Endometrium (tissue), 2 donors: Measurements from ENCODE around the gene KLRG1.

Source experiments
- FAIRE-seq: peaks from 2 replicates; lab custom pipeline; 2012; peaks lifted over from hg19 to GRCh38; lab: Jason Lieb, UNC
- donor health status: control.
- donor health status: control.

KLRG1 gene

DNA sequence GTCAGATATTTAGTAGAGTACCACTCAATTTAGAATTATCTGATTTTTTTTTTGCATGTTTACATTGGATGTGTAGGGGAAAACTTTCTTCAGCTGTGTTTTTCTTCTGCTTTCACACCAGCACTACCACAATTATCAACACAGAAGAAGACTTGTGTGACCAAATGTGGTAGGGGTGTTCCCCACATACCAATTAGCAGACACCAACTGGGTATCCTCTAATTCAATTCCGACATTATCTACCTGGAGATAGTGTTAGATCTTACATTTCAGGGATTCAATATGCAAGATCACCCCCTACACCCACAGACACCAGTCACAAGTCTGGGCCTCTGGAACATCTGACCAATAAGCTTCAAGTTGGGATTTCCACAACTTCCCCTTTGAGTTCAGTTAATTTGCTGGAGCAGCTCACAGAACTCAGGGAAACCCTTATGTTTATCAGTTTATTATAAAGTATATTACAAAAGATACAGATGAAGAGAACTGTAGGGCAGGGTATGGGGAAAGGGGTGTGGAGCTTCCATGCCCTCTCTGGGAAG lies 4.1 kb upstream of the KLRG1 start:
- no peak for FAIRE-seq

DNA sequence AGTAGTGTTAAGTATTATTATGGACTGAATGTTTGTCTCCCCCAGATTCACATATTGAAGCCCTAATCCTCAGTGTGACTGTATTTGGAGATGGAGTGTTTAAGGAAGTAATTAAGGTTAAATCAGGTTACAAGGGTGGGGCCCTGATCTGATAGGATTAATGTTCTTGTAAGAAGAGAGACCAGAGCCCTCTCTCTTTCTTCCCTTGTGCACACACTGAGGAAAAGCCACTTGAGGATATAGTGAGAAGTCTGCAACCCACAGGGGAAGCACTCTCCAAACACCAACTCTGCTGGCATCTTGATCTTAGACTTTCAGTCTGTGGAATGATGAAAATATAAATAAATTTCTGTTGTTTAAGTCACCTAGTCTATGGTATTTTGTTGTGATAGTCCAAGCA lies 2.2 kb upstream of the KLRG1 start:
- no peak for FAIRE-seq

GRCh38 chr12:8987685-8988084 lies 1.7 kb upstream of the KLRG1 start:
- FAIRE-seq = no peak

- no peak for FAIRE-seq
Observed at GRCh38 chr12:8991371-8992345, 2.3 kb downstream of the KLRG1 start.

DNA sequence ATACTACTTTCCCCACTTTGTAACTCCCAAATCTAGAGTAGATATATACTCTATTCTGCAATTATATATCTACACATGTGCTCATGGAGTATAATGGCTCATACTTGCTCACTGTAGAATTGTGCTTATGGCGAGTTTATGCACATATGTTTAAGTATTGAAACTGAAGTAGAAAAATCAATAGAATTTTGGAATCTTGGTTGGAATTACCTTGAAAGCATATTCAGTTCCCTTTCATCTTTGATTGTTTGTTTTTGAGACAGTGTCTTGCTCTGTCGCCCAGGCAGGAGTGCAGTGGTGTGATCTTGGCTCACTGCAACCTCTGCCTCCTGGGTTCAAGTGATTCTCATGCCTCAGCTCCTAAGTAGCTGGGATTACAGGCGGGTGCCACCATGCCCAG lies 4.5 kb downstream of the KLRG1 start:
- FAIRE-seq = no peak

DNA sequence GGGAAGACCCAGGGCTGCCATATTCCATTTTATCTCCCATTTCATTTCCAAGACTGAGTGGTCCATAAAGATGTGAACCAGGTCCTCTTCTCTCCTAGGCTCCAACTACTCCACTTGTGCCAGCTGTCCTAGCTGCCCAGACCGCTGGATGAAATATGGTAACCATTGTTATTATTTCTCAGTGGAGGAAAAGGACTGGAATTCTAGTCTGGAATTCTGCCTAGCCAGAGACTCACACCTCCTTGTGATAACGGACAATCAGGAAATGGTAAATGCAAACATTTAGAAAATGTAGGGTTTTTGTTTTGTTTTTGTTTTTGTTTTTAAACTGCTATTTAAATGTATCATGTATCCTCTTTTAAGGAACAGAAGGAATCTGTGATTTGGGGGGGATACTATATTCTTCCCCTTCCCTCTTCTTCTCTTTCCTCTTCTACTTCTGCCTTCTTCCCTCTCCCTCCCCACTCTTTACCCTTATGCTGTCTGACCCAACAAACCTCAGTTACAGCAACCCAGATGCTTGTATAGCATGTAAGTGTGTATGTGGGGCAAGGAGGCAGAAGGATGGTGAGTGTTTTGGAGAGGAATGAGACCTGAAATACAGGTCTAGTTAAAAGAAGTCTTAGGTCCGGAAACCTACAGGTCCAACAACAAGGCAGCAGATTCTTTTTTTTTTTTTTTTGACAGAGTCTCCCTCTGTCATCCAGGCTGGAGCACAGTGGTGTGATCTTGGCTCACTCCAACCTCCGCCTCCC lies 5.9 kb downstream of the KLRG1 start:
- no peak for FAIRE-seq

DNA sequence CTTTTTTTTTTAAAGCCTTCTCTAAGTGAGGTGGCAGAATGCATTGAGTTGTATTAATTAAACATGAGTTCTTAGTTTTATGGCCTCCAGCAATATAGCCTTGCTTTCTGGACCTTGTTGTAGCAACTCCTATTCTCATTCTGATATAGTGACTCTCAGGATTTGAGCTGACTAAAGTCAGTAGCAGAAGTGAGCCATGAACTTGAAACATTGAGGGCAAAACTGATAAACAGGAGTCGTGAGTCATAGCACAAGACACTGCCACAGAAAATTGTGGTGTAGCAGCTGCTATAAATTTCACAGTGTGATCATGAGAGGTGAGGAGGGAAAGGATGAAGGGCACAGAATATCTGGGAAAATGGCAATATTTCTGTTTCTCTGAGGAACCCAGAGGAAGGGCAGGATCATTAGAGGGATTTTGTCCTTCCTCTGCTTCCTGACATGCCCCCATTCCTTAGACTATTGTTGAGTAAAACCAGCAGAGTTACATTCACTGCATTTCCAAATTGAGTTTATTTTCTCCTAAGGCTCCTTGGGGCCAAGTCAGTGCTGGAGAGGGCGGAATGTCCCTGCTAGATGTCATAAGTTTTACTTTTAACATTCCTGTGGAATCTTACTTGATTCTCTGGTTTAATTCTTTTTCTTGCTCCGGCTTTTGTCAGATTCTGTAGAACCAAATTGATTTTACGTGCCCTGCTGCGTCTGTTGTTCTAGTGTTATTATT lies 7.5 kb downstream of the KLRG1 start:
- FAIRE-seq = no peak

DNA sequence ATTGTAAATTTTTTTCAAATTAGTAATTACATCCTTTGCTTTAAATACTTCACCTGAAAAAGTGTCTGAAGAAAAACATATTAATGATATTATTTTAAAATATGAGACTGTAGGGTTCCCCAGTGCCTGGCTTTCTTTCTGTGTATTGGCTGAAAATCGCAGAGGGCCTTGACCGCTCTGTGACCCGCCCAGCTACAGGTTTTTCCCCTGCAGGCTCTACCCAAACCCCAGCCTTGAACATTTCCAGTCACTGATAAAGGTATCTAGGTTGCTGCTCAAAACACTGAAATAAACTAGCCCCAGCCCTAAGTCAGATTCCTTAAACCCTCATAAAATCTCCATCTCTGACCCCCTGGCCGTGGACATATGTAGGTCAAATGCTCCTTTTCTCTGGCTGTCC lies 11.9 kb downstream of the KLRG1 start:
- no peak for FAIRE-seq

DNA sequence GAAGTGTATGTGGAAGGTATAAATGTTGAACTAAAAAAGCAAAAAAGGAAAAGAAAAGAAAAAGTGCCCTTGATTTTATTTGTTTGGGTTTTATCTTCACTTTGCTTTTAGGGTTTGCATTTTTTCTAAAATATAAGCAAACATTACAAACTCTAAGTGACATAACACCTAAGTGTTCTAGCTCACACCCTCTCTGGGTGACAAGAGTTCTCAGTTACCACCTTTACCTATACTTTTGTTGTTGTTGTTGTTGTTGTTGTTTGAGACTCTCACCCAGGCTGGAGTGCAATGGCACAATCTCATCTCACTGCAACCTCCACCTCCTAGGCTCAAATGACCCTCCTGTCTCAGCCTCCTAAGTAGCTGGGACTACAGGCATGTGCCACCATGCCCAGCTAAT lies 13.0 kb downstream of the KLRG1 start:
- FAIRE-seq = no peak

- FAIRE-seq = no peak
Observed at GRCh38 chr12:9022592-9022991, 33.2 kb downstream of the KLRG1 start.

DNA sequence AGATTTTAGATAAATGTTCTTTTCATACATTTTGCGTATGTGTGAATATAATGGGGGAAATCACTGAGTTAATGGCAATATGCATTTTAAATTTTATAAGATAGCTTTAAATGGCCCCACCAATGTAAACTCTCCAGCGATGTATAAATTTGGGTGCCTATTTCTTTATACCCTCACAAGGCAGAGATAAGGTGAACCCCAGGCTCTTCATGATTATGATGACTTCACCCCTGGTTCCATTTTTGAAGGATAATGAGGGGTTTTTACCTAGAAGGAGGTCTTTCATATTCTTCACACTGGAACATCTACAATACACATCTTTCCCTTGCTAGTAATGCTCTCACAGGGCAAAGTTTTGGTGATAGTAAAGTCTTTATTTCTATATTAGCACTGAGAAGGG lies 35.2 kb downstream of the KLRG1 start:
- FAIRE-seq = no peak

DNA sequence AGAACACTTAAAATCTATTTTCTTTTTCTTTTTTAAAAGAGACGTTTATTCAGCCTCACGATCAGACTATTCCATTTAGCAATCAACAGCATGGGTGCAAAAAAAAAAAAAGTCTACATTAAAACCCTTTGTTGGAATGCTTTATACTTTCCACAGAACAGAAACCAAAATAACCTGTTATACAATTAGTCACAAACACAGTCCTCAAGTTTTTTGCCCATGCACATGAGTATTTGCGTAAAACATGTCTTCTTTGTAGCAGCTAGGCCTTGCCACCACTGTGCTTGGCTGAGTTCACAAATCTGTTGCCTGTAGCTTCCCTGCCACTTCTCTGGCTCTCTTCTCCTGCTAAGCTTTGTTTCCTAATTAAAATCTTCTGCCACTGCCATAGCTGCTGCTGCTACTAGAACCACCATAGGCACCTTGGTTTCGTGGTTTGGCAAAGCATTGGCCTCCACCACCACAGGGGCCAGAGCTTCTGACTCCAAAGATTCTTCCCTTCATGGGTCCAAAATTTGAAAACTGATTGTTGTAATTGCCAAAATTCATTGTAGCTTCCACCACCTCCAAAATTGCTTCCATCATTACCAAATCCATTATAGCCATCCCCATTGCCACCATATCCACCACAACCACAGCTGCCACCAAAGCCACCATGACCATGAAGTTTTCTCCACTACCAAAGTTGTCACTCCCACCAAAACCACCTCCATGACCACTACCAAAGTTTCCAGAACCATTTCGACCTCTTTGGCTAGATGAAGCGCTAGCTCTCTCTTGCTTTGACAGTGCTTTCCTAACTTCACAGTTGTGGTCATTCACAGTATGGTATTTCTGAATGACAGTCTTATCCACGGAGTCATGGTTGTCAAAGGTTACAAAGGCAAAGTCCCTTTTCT lies 38.1 kb downstream of the KLRG1 start:
- no peak for FAIRE-seq

GRCh38 chr12:9030776-9031175 lies 41.4 kb downstream of the KLRG1 start:
- FAIRE-seq = no peak

DNA sequence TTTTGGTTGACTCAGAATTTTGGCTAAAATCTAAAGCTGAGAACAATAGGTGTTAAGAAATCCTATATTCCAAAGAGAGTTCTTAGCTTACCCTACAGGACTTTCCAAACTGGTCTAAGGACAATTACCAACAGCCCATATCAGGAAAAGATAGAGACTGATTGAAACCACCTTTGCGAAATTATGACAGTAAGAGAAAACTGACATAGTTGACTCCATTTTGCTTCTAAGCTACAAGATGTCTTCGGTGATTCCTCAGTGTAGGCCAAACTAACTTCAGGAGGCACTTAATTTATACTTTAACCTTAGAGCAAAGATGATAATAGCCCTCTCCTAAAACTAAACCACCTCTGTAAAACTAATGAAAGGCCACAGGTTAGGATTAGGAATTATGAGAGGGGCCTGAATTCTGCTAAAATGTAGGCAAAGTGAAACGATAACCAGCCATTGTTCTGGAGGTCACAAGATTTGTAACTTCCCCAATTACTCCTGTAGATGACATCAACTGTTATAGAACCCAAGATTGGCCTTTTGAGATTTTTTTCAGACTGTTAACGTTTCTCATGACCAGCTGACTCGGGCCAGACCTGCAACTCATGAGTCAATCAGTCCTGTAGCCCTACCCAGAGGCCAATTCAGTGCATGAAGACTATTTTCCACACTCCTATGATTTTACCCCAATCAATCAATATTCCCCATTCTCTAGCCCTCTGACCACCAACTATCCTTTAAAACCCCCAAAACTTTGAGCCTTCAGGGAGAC lies 43.0 kb downstream of the KLRG1 start:
- FAIRE-seq = no peak

DNA sequence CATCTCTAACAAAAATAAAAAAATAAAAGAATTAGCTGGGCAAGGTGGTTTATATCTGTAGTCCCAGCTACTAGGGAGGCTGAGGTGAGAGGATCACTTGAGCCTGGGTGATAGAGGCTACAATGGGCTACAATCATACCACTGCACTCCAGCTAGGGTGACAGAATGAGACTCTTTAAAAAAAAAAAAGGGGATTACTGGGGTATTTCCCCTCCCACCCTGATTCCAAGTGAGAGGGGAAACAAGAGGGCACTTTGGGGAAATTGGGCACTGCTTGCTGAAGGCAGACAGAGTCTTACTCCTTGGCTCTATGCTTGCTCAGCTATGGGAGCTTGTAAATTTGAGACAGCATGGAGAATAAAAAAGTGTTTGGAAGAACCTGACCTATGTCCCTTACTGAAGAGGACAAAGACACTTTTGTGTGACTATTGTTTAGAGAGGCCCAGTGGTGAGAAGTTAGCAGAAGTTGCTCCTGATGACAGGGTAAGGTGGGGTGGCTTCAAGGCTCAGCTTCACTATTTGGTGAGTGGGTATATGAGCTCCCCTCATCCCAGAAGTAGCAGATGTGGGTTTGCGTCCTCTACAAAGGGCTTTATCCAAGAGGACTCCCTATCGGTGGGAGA lies 44.0 kb downstream of the KLRG1 start:
- no peak for FAIRE-seq

DNA sequence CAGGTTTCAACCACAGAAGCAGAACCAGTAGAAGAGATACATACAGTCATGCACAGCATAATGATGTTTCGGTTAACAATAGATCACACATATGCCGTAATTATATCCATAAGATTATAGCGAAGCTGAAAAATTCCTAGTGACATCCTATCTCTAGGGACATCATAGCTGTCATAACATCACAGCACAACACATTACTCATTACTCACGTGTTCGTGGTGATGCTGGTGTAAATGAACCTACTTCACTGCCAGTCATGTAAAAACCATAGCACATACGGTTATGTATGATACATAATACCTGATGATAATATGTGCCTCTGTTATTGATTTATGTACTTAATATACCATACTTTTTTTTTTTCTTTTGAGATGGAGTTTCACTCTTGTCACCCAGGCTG lies 44.7 kb downstream of the KLRG1 start:
- no peak for FAIRE-seq

- FAIRE-seq = no peak
Observed at GRCh38 chr12:9036227-9036626, 46.9 kb downstream of the KLRG1 start.

- no peak for FAIRE-seq
Observed at GRCh38 chr12:9037431-9037830, 48.1 kb downstream of the KLRG1 start.

DNA sequence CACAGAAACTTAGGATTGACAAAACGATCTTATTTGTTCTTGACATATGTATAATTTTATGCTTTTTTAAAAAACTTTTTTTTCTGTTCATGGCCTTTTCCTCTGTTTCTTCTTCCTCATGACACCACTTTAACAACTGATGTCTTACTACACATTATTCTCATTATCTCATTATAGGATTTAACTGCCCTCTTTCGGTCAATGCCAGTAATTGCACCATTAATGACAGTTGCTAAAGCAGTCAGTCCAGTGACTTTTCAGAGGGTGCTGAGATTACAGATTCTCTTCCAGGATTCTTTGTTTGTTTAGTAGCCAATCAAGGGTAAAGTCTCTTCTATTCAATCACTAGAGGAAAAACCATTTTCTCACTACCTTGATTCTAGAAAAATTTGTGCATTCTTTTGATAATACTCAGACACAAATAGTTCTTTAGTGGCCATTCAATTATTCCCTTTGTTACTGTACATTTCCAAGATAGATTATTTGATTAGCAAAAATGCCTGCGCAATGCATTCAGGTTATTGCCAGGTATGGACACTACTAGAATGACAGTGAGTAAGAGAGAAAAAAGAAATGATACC lies 50.1 kb downstream of the KLRG1 start:
- FAIRE-seq = peak; percentile 98
